HepG2 (cell line): ENCODE measurements around the gene GABRB3. TPM values are rescaled to one million over a fixed set of nuclear protein-coding genes. Genes with fewer than 3 reads are reported as not detected.

Source experiments
- ATAC-seq: fragments of 200-7000 bp; cut with Tn5 transposase; 3 replicates; pipeline ENCODE4 v1.9.1; 2020; ENCODE audit warnings: mild to moderate bottlenecking, moderate library complexity
- BruUV-seq: library from RNA; stranded (reverse); fragments of 400-500 nt; replicated peaks from 2 replicates; lab custom pipeline; 2021; lab: Mats Ljungman, UMichigan
- CTCF ChIA-PET: fragments of 300-600 bp; formaldehyde crosslinking; extraction: SDS; loops from one replicate; lab custom pipeline; 2021; ENCODE audit warnings: low total read pairs, inconsistent platforms, low intra/inter-chr PET ratio; lab: Yijun Ruan, JAX
- POLR2A ChIA-PET: fragments of 350-600 bp; sonication (Branson Sonifier 250); formaldehyde crosslinking; loops from one replicate; lab custom pipeline; 2020; ENCODE audit warnings: antibody characterized with exemption, inconsistent platforms; lab: Yijun Ruan, JAX
- DNase-seq: peaks from one replicate; pipeline ENCODE4 v3.0.0-alpha.2; 2015; ENCODE audit warnings: low spot score
- FAIRE-seq: peaks from 3 replicates; lab custom pipeline; 2011; peaks lifted over from hg19 to GRCh38; lab: Jason Lieb, UNC
- H2AFZ ChIP-seq: one replicate; pipeline ENCODE4 v1.6.1; 2011; ENCODE audit warnings: low read length, inconsistent platforms
- H3K27ac ChIP-seq: fragments of 300-600 bp; 3 replicates; pipeline ENCODE4 v1.8.0; 2011; ENCODE audit warnings: mixed run types, mild to moderate bottlenecking, mixed read lengths, low read length, inconsistent platforms; ENCODE audit not compliant: insufficient read depth; ENCODE audit errors: extremely low read length
- H3K27me3 ChIP-seq, 2 experiments: fragments of 200-600 bp in 1 of 2; 2 replicates in 1 of 2; 3 replicates in 1 of 2; pipeline versions ENCODE4 v1.6.0 to v1.8.0; 2011; ENCODE audit warnings: low read length in 2 of 2, mild to moderate bottlenecking in 2 of 2, moderate library complexity in 2 of 2, inconsistent platforms in 1 of 2; ENCODE audit not compliant: insufficient read depth in 2 of 2, control insufficient read depth in 1 of 2
- H3K36me3 ChIP-seq, 2 experiments: fragments of 200-600 bp in 1 of 2; replicated peaks in 1 of 2; 2 replicates in 1 of 2; 3 replicates in 1 of 2; pipeline versions ENCODE4 v1.5.1 to v1.8.0; 2011; ENCODE audit warnings: low read length in 2 of 2, inconsistent platforms in 1 of 2; ENCODE audit not compliant: insufficient read depth in 2 of 2, control insufficient read depth in 1 of 2
- H3K4me1 ChIP-seq: 2 replicates; pipeline ENCODE4 v1.5.1; 2012; ENCODE audit warnings: low read length, inconsistent platforms; ENCODE audit not compliant: insufficient read depth
- H3K4me2 ChIP-seq: 2 replicates; pipeline ENCODE4 v1.6.0; 2011; ENCODE audit warnings: low read depth, low read length, inconsistent platforms
- H3K4me3 ChIP-seq, 3 experiments: fragments of 200-600 bp in 1 of 3; sonication (generic), shearing (Covaris generic) in 1 of 3; replicated peaks in 1 of 3; 2 replicates each; pipeline ENCODE4 v1.5.1; 2011 to 2016; ENCODE audit warnings: low read length in 3 of 3, inconsistent platforms in 2 of 3, low read depth in 2 of 3, mild to moderate bottlenecking in 2 of 3, control low read depth in 1 of 3, mixed read lengths in 1 of 3; ENCODE audit not compliant: insufficient read depth in 1 of 3
- H3K79me2 ChIP-seq: one replicate; pipeline ENCODE4 v1.6.1; 2011; ENCODE audit warnings: low read length, inconsistent platforms; ENCODE audit not compliant: insufficient read depth
- H3K9ac ChIP-seq: 2 replicates; pipeline ENCODE4 v1.6.0; 2011; ENCODE audit warnings: mild to moderate bottlenecking, low read depth, low read length, inconsistent platforms; ENCODE audit not compliant: insufficient read depth
- H3K9me3 ChIP-seq: 2 replicates; pipeline ENCODE4 v1.5.1; 2012; ENCODE audit warnings: mild to moderate bottlenecking, low read length
- H4K20me1 ChIP-seq: 2 replicates; pipeline ENCODE4 v1.6.0; 2011; ENCODE audit warnings: inconsistent platforms, mild to moderate bottlenecking, low read length, moderate library complexity; ENCODE audit not compliant: insufficient read depth
- EHMT2 ChIP-seq: fragments of 200-600 bp; sonication (generic); IDR thresholded peaks from 2 replicates; pipeline ENCODE4 v1.7.0; 2017; ENCODE audit warnings: antibody characterized with exemption, low read depth, low read length, borderline replicate concordance
- FOXA3 ChIP-seq: IDR thresholded peaks from 2 replicates; pipeline ENCODE4 v1.6.1; 2016; ENCODE audit warnings: missing genetic modification reagents, missing compliant biosample characterization
- KDM4B ChIP-seq: sonication (generic); formaldehyde crosslinking; IDR thresholded peaks from 2 replicates; pipeline ENCODE4 v1.4.0; 2020; ENCODE audit warnings: missing genetic modification reagents
- MEIS2 ChIP-seq: sonication (generic); formaldehyde crosslinking; IDR thresholded peaks from 2 replicates; pipeline ENCODE4 v1.9.0; 2021; ENCODE audit warnings: mild to moderate bottlenecking, missing genetic modification reagents
- NFIC ChIP-seq: IDR thresholded peaks from 2 replicates; pipeline ENCODE4 v1.6.1; 2012; ENCODE audit warnings: mild to moderate bottlenecking, low read length, inconsistent platforms
- NFYB ChIP-seq: sonication (generic); formaldehyde crosslinking; IDR thresholded peaks from 2 replicates; pipeline ENCODE4 v1.4.0; 2020; ENCODE audit warnings: missing genetic modification reagents
- NFYC ChIP-seq: IDR thresholded peaks from 2 replicates; pipeline ENCODE4 v1.6.1; 2016; ENCODE audit warnings: missing genetic modification reagents, missing compliant biosample characterization
- PHF20 ChIP-seq: sonication (generic); formaldehyde crosslinking; IDR thresholded peaks from 2 replicates; pipeline ENCODE4 v1.5.0; 2020; ENCODE audit warnings: mild to moderate bottlenecking, missing genetic modification reagents
- RBM39 ChIP-seq: fragments of 200-400 bp; formaldehyde crosslinking; IDR thresholded peaks from one replicate; pipeline ENCODE4 v1.6.1; 2018; ENCODE audit warnings: antibody characterized with exemption, mild to moderate bottlenecking, low read depth, low read length; ENCODE audit not compliant: poor library complexity, severe bottlenecking
- SMAD1 ChIP-seq: sonication (generic); formaldehyde crosslinking; IDR thresholded peaks from 2 replicates; pipeline ENCODE4 v1.4.0; 2020; ENCODE audit warnings: missing genetic modification reagents, low read depth, mild to moderate bottlenecking, borderline replicate concordance
- TAF15 ChIP-seq: fragments of 200-400 bp; formaldehyde crosslinking; IDR thresholded peaks from one replicate; pipeline ENCODE4 v1.6.1; 2018; ENCODE audit warnings: mild to moderate bottlenecking, low read depth, low read length; ENCODE audit not compliant: poor library complexity, severe bottlenecking
- U2AF2 ChIP-seq: fragments of 200-400 bp; formaldehyde crosslinking; IDR thresholded peaks from 2 replicates; pipeline ENCODE4 v1.6.1; 2017; ENCODE audit warnings: low read depth, mild to moderate bottlenecking, low read length
- ZMYM3 ChIP-seq: sonication (generic); formaldehyde crosslinking; IDR thresholded peaks from 2 replicates; pipeline ENCODE4 v1.5.1; 2020; ENCODE audit warnings: mild to moderate bottlenecking, missing genetic modification reagents
- ZNF75D ChIP-seq: sonication (generic); formaldehyde crosslinking; IDR thresholded peaks from 2 replicates; pipeline ENCODE4 v1.8.1; 2023; ENCODE audit warnings: missing genetic modification reagents, mild to moderate bottlenecking, borderline replicate concordance
- ZNF790 ChIP-seq: sonication (generic); formaldehyde crosslinking; IDR thresholded peaks from 2 replicates; pipeline ENCODE4 v1.8.0; 2022; ENCODE audit warnings: missing genetic modification reagents, mild to moderate bottlenecking, borderline replicate concordance
- WGBS: methylation state at CpG from one replicate; pipeline ENCODE4 v1.1.6; 2017; ENCODE audit warnings: low lambda C conversion rate; 5-methylcytosine and 5-hydroxymethylcytosine counted together
- in situ Hi-C: cut with HindIII; loops from 2 replicates; pipeline ENCODE4 v1.10.0; 2017; ENCODE audit warnings: low pct_unique_long_range_greater_than_20kb; ENCODE audit not compliant: extremely low pct_ligation_motif_present
- intact Hi-C: fragments of 100-400 bp; cut with micrococcal nuclease; formaldehyde crosslinking; loops from one replicate; pipeline ENCODE4 v1.10.0; 2022; ENCODE audit not compliant: unreplicated experiment
- polyA plus RNA-seq, 8 experiments: library from polyadenylated mRNA; depleted of rRNA in 3 of 8; stranded (reverse) in 7 of 8; unstranded in 1 of 8; fragments of >200 nt; fragmentation: Illumina TruSeq in 4 of 8; extraction: Trizol in 4 of 8; gene quantifications; 2 replicates each; pipeline versions ENCODE4 v1.2.1 to v1.2.3, GENCODE V29; 2011 to 2016; ENCODE audit warnings: low read depth in 4 of 8, missing spikeins in 1 of 8, mixed read lengths in 1 of 8; ENCODE audit not compliant: insufficient read depth in 1 of 8
- total RNA-seq, 5 experiments: library from RNA; depleted of rRNA; stranded (reverse); fragments of >200 nt; fragmentation: Illumina TruSeq; extraction: Trizol; gene quantifications; 2 replicates each; pipeline ENCODE4 v1.2.3, GENCODE V29; 2016; ENCODE audit warnings: low read depth in 1 of 5
- TF ChIP-seq, protein P1 (sequence below): IDR thresholded peaks from 2 replicates; pipeline ENCODE4 v1.6.1; 2016; ENCODE audit warnings: mild to moderate bottlenecking, missing biosample characterization, missing genetic modification reagents
- TF ChIP-seq, protein P2 (sequence below): sonication (generic); formaldehyde crosslinking; IDR thresholded peaks from 2 replicates; pipeline ENCODE4 v1.5.1; 2020; ENCODE audit warnings: missing genetic modification reagents, mild to moderate bottlenecking, borderline replicate concordance

GABRB3 gene
- total and polyA plus RNA-seq, 2 of the 13 experiments (the other 11 are each of a cell fraction or from before 2014, with no cell fraction given) = not detected

DNA sequence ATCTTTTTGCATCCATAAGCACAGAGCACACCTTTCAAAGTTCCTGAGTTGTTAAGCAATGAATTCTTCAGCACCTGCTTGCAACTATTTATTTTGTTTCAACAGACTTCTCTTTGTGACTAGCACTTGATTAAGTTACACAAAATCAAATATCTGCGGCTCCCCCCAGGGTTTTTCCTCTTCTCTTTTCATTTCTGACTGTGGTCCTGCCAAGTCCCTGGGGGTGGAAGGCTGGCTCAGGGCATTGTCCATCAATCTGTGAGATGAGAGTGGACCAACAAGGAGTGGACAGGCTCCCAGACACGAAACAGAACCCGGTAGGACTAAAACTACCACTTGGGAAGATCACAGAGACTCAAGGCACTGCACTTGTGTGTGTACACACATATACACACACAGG, 96.8 kb downstream of the GABRB3 start:
- in situ Hi-C loops = no loop called here
- intact Hi-C loops = no loop called here
- no peak for TF ChIP-seq NFYC (CRISPR knock-in tag)
- TF ChIP-seq, protein P1, sequence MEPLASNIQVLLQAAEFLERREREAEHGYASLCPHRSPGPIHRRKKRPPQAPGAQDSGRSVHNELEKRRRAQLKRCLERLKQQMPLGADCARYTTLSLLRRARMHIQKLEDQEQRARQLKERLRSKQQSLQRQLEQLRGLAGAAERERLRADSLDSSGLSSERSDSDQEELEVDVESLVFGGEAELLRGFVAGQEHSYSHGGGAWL (CRISPR knock-in tag) = no peak
- no peak for TF ChIP-seq TAF15
- TF ChIP-seq MEIS2 (CRISPR knock-in tag) = no peak
- TF ChIP-seq KDM4B (CRISPR knock-in tag) = no peak
- no peak for TF ChIP-seq RBM39
- TF ChIP-seq, protein P2, sequence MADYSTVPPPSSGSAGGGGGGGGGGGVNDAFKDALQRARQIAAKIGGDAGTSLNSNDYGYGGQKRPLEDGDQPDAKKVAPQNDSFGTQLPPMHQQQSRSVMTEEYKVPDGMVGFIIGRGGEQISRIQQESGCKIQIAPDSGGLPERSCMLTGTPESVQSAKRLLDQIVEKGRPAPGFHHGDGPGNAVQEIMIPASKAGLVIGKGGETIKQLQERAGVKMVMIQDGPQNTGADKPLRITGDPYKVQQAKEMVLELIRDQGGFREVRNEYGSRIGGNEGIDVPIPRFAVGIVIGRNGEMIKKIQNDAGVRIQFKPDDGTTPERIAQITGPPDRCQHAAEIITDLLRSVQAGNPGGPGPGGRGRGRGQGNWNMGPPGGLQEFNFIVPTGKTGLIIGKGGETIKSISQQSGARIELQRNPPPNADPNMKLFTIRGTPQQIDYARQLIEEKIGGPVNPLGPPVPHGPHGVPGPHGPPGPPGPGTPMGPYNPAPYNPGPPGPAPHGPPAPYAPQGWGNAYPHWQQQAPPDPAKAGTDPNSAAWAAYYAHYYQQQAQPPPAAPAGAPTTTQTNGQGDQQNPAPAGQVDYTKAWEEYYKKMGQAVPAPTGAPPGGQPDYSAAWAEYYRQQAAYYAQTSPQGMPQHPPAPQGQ (CRISPR knock-in tag) = no peak
- TF ChIP-seq ZNF75D (CRISPR knock-in tag) = no peak
- no peak for TF ChIP-seq ZNF790 (CRISPR knock-in tag)
- no peak for TF ChIP-seq NFYB (CRISPR knock-in tag)
- TF ChIP-seq U2AF2 = no peak
- TF ChIP-seq NFIC = no peak
- no peak for TF ChIP-seq ZMYM3 (CRISPR knock-in tag)
- no peak for TF ChIP-seq PHF20 (CRISPR knock-in tag)
- no peak for TF ChIP-seq SMAD1 (CRISPR knock-in tag)
- no peak for TF ChIP-seq EHMT2
- TF ChIP-seq FOXA3 (CRISPR knock-in tag) = no peak
- ATAC-seq = no peak
- no peaks in the 10 kb centered on the region for H3K4me1 ChIP-seq
- no peak overlapping the region for H3K4me2 ChIP-seq
- peaks cover 67% of the 10 kb centered on the region for H3K9me3 ChIP-seq
- ChIA-PET CTCF (no interaction called here), POLR2A (no interaction called here)
- H2AFZ ChIP-seq = no peak overlapping the region
- 0% methylated on average over 3 of the region's 3 CpGs for WGBS
- H3K79me2 ChIP-seq = no peaks in the 10 kb centered on the region
- H4K20me1 ChIP-seq = no peaks in the 10 kb centered on the region
- no peaks in the 10 kb centered on the region for H3K27me3 ChIP-seq
- H3K27ac ChIP-seq = no peak overlapping the region
- no TSS peak for BruUV-seq
- H3K9ac ChIP-seq = no peak overlapping the region
- DNase-seq = no peak
- no peak for FAIRE-seq
- no peak overlapping the region for H3K4me3 ChIP-seq
- H3K36me3 ChIP-seq = no peaks in the 10 kb centered on the region
